CD4-positive, alpha-beta T cell treated with Interleukin-4 for 4 hours (primary cell): Measurements from ENCODE around the gene RABL6.
A peak's percentile ranks its signal among the peaks of the same experiment; 100 is the strongest.
"Not testable (repeated sequence)": the region's sequence is repeated elsewhere in the genome, so short reads cannot be mapped to it uniquely, and the experiment has no call there.

ENCODE experiments used
- DNase-seq: peaks from one replicate; pipeline ENCODE4 v3.0.0-alpha.2; 2020

RABL6 gene

GRCh38 chr9:136837856-136838277 lies 30.1 kb downstream of the RABL6 start:
- not testable (repeated sequence) for DNase-seq

GRCh38 chr9:136838314-136839228 lies 30.8 kb downstream of the RABL6 start:
- DNase-seq = no peak

- DNase-seq = no peak
Observed at GRCh38 chr9:136839229-136840139, 31.7 kb downstream of the RABL6 start.

GRCh38 chr9:136840140-136840876 lies 32.6 kb downstream of the RABL6 start:
- no peak for DNase-seq

GRCh38 chr9:136840877-136841645 lies 33.3 kb downstream of the RABL6 start:
- DNase-seq = no peak

GRCh38 chr9:136841646-136842379 lies 34.1 kb downstream of the RABL6 start:
- DNase-seq = not testable (repeated sequence)

- DNase-seq = peak; percentile 78
Observed at GRCh38 chr9:136842380-136842948, 34.7 kb downstream of the RABL6 start, which contains the start of gene AJM1. Gene AJM1, plus strand, starts transcription at chr9:136842478. Its CDS starts 1,937 bp downstream, at chr9:136844415.

GRCh38 chr9:136843159-136843800 lies 35.5 kb downstream of the RABL6 start:
- DNase-seq = not testable (repeated sequence)

- DNase-seq = peak; percentile 38
Observed at GRCh38 chr9:136843801-136844740, 36.3 kb downstream of the RABL6 start.

GRCh38 chr9:136844761-136845464 lies 37.2 kb downstream of the RABL6 start:
- no peak for DNase-seq

GRCh38 chr9:136845465-136846260 lies 37.9 kb downstream of the RABL6 start:
- no peak for DNase-seq

- DNase-seq = no peak
Observed at GRCh38 chr9:136846376-136847087, 38.8 kb downstream of the RABL6 start.

GRCh38 chr9:136847088-136847825 lies 39.5 kb downstream of the RABL6 start:
- DNase-seq = no peak

- DNase-seq = peak; percentile 71
Observed at GRCh38 chr9:136847826-136848392, 40.2 kb downstream of the RABL6 start.

- DNase-seq = peak; percentile 16
Observed at GRCh38 chr9:136848393-136849037, 40.8 kb downstream of the RABL6 start.
